ENCODE results near the gene RPS27.
"Not testable (repeated sequence)": the region's sequence is repeated elsewhere in the genome, so short reads cannot be mapped to it uniquely, and the experiment has no call there.

The RPS27 gene

DNA sequence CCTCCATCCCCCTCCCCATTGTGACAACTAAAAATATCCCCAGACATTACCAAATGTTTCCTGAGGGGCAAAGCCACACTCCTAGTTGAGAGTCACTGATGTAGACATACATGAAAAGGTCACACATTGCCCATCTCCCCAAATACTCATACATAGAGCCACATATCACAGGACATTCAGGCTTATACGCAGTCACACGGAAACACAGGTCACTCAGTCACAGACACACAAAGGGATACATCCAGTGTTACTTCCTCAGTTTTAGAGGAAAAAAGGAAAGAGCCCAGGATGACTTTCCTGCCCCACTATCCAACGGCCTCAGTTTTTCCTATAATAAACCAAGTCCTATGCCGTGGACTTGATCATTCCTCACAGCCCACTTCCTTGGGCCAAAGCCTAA is 29.1 kb upstream of the RPS27 start:
- no peak for DNase-seq

DNA sequence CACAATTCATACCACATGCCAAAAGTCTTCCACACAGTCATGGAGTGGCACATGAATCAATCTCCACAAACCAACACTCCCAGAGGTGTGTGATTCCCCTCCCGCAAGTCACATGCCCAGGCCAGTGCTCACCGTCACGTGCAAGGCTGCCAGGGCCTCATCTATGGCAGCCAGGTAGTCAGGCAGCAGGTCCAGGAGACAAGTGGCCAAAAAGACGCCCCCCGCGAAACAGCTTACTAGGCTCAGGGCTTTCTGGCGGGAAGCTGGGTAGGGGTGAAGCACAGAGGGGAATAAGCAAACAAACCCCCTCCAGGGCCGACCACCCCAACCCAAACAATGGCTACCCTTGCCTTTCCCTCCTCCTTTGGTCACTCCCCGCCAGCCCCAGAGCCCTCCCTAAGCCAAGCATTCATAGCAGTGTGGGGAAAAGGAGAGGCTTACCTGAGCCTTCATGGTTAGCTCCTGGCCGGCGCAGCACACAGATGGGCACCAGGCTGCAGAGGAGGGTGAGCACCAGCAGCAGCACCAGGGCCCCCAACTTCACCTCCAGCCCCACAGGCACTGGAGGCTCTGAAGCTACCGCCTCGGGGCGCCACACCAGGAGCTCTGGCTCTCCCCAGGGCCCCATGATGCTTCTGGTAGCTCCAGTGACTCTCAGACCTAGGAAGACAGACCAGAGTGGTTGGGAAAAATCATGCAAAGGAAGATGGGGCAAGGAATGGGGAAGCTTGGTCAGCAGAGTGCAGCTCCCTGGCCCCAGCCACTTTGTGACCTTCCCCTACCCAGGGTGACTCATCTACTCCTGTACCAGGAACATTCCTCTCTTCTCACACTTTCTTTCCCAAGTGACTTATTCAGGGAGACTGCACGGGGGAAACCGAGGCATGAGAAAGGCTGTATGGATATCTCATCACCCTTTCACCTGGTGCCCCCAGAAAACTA is 28.2 kb upstream of the RPS27 start:
- DNase-seq, result peak; percentile 69

DNA sequence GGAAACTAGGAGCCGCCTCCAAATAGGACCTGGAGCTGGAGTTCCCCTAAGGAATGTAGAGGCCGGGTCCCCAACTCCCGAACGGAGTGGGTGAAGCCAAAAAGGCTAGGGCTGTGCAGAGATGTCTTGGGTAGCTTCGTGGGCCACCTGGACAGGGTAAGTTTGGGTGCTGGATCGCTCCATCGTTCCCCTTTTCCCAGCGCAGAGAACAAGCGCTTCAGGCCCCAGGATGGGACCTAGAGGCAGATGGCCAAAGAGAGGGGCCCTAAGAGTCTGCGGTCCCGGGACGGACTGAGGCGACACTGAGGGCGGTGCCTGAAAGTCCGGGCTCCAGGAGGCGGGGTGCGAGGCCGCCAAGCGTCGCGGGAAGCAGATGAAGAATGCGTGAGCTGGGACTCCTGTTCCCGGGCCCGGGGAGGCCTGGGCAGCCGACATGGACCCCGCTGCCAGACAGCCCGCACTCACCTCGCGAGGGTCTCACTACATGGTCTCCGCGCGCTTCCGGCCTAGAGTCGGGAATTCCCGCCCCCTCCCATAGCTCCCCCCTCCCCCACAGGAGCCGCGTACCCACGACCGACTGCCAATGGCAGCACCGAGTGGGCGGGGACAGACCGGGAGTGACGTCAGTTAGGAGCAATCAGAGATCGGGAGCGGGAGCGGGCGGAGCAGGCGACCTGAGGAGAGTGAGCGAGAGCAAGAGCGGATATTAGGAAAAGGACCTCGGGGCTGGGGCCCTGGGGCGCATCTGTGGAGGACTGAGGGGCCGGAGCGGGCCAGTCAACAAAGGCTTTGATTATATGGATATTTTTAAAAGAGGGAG is 27.3 kb upstream of the RPS27 start, which contains the start of gene SLC39A1:
TSS of gene SLC39A1 (minus strand) at position 508 of the 820 bp plus-strand sequence. CDS start 822 bp downstream, outside the sequence.
- DNase-seq, result peak; percentile 96

DNA sequence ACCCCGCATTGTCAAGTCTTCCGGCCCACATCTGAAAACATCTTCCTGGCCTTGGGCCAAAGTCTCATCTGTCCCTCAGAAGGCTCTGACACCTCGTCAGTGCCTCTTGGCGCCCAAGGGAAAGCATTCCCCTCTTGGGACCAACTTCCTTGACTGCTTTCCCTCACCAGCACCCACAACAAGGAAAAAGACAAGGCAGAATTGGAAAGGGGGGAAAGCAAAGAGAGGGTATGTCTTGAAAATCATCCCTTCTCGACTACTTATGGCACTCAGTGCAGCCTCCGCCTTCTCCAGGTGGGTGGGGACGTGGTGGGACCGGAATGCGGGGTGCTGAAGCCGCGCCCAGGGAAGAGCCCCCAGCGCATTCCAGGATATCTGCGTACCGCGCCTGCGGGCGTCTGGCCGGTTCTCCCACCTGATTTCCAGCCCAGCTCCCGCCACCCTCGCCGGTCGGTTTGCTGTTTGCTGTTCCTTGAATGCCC is 26.7 kb upstream of the RPS27 start:
- peak; percentile 22 for DNase-seq

DNA sequence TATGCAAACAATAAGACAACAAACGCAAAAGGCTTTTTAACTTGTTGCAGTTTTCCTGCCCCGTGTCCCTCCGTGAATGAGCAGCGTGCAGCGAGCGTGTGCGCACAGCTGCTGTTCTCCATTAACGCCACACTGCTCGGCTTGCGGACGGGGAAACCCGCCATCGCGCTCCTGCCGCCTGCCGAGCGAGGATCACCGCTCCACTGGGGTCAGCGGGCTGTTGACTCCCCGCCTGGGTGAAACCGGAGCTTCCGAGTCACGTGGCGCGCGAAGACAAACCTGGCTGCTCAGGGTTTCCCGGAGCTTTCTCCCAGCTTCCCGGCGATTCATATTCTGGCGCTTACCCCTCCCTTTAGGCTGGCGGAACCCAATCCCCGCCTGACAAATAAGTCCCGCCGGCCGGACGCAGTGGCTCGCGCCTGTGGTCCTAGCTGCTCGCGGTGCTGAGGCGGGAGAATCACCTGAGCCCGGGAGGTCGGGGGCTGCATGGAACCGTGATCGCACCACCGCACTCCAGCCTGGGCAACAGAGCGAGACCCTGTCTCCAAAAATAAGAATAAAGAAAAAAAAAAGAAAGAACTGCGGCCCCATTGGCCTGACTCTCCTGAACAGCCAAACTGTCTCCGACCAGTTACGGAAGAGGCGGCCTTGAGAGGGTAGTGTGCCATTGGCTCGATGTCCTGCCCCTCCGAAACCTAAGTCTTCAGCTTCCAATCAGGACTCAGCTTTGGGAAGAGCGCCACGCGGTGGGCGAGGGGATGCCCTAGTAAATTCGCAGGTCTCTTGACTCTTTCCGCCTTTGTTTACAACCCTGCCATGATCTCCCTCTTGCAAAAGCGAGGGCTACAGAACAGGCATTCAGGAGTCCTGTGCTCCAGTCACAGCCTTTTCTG is 23.2 kb upstream of the RPS27 start, which contains the start of gene CREB3L4:
TSS of gene CREB3L4 (plus strand) at position 796 of the 893 bp plus-strand sequence. CDS start 624 bp downstream, outside the sequence.
- DNase-seq, result peak; percentile 99

DNA sequence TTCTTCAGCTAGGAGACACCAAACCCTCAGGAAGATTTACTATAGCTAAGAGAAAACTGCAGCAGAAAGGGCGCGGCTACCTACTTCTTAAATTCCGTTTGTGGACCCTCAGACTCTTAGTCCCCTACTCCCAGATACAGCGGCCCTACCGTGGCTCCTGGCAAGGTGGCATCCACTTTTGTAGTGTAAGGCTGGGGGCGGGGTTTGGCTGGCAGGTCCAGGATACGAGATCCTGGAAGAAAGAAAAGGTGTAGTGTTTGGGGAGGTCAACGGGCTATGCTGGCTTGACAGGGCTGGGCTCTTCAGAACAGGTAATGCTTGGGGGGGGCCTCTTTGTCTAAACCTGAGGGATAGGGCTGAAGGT is 22.6 kb upstream of the RPS27 start:
- DNase-seq, result no peak

DNA sequence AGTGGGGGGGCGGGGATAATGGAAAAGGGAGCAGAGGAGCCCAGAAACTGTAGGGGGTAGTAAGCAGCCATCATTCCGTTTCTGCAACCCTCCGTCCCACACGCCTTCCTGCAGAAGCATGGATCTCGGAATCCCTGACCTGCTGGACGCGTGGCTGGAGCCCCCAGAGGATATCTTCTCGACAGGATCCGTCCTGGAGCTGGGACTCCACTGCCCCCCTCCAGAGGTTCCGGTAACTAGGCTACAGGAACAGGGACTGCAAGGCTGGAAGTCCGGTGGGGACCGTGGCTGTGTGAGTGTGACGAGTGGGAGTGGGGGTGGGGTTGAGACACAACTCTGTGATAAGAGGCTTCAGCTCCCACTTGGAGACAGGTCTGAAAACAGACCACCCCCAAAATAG is 22.2 kb upstream of the RPS27 start:
- DNase-seq, result no peak

DNA sequence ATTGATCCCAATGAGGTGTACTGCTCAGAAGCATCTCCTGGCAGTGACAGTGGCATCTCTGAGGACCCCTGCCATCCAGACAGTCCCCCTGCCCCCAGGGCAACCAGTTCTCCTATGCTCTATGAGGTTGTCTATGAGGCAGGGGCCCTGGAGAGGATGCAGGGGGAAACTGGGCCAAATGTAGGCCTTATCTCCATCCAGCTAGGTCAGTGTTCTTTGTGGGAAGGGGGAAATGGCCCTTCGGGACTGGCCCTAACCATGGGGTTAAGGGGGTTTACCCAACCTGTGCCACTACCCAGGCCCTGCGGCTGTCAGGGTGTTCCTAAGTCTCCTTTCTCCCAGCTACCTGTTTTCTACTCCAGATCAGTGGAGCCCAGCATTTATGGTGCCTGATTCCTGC is 21.6 kb upstream of the RPS27 start:
- no peak for DNase-seq

DNA sequence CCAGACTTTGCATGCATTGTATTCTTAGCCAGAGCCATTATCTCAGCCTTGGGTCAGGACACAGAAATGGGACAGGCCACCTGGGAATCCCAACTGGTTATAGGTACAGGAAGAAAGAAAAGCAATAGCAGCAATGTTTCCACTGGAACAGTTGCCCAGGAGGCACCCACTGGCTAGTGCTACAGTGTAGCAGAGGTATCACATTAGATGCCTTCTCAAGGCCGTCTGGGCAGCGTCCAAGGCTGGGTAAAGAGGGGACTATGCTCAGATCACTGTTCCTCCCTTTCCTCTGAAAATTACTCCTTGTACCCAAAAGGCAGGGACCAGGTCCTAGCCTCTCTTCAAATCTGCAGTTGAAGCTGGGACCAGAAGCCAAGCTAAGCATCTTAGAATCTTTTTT is 20.2 kb upstream of the RPS27 start:
- DNase-seq, result no peak

DNA sequence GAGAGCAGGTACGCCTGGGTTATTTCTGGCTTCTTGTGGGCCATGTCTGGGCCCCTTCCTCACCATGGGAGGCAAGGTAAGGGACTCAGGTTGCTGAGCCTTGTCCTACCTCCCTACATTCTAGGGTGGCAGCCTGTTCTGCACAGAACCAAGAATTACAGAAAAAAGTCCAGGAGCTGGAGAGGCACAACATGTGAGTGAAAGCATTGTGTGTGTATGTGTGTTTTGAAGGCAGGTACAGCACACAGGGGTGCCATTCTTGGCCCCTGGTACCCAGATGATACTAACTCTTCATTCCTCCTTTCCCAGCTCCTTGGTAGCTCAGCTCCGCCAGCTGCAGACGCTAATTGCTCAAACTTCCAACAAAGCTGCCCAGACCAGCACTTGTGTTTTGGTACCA is 17.5 kb upstream of the RPS27 start:
- no peak for DNase-seq

DNA sequence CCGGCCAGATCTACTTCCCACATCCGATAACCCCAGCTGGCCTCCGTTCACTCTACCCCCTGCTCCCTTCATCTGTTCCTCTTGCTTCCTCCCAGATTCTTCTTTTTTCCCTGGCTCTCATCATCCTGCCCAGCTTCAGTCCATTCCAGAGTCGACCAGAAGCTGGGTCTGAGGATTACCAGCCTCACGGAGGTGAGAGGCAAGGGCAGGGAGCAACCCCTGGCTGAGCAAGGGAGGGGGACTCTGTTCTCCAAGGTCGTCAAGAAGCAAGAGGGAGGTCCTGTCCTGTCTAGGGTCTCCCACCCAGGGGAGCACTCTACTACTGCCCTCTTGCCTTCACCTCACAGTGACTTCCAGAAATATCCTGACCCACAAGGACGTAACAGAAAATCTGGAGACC is 17.0 kb upstream of the RPS27 start:
- no peak for DNase-seq

DNA sequence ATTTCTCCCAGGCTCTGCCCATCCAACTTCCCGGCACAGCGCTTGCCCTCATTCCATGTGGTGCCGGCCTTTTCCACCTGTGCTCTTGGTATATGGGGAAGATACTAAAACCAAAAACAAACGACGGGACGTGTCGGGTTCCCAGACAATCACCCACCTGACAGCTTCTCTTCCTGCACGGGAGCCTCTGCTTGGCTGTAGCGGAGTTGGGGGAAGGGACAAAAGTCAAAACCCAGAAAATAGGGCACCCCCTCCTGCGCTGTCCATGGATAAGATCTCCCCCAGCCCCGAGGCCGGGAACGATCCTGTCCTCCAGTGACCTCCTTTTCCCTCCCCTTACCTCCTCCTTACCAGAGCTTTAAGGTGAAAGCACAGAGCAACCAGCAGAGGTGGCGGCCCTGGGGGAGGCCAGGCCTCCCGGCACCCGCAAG is 13.7 kb upstream of the RPS27 start:
- DNase-seq, result no peak

DNA sequence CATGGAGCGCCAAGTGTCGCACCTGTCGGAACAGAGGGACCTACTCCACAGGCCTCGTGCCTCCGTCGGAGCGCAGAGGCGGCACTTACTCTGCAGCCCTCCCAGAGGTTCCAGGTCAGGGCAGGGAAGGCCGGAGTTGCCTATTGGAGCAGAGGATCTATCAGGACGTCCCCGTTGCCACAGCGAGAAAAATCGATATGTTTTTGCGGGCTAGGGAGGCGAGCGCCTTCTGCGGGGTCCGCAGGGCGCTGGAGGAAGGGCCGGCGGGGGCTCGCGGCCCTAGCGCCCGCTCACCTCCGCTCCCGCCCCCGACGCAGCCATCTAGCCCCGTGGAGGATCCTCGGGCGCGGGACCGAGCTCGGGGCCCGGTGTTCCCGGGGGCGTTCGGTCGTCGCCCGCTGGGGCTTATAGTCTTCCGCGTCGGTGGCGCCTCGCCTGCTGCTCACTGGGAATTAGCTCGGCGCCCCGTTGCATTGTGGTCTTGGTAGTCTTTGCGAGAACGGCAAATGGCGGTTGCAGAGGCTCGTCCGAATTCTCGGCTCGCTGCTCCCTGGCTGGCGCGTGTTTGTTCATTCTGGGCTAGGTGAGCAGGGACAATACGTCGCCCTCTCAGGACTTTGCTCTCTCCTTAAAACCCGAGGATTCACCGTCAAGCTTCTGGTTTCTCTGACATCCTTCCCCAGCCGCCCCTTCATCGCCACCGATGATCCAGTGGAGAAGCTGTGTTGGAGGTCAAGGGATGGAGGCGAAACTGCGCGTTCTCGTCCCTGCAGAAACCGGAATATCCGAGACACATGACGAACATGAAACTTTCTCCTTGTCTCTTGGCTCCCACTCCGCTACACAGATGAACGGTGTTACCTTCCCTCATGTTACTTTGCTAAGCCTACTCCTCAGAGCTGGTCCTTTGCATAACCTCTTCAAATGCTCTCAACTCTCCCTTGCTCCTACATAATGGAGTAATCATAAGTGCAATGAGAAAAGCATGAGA is 13.0 kb upstream of the RPS27 start, which contains the start of gene JTB:
TSS of gene JTB (minus strand) at position 425 of the 991 bp plus-strand sequence. CDS start at position 3, 422 bp downstream.
- peak; percentile 83 for DNase-seq

DNA sequence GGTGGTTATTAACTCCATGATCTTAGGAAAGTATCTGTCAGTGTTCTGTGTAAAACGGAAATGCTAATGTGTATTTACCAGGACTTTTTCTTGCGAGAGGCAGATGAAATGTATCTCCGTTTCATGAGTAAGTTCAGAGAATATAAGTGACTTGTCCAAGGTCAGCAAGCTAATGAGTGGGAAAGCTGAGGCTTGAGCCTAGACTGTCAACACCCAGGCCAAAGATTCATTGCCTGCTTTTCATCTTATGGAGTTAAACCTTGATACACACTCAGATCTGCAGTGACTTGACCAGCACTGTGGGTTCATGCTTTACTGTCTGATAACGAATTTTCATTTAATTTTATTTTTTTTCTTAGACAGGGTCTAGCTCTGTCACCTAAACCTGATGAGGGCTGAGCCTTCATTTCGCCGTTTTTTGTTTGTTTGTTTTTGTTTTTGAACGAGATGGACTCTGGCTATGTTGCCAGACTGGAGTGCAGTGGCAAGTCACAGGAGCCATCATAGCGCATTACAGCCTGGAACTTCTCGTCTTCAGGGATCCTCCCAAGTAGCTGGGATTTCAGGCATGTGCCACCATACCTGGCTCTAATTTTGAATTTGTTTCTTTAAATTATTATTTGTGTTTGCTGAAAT is 12.2 kb upstream of the RPS27 start:
- no peak for DNase-seq

DNA sequence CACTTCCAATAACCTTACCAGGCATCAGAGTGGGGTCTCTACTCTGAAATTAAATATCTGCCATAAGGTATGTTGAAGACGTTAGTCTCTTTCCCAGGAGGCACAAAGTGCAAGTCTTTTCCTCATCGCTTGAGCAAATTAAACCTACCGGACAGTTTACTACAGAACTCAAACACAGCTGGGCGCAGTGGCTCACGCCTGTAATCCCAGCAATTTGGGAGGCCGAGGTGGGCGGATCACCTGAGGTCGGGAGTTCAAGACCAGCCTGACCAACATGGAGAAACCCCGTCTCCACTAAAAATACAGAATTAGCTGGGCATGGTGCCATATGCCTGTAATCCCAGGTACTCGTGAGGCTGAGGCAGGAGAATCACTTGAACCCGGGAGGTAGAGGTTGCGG is 11.5 kb upstream of the RPS27 start:
- DNase-seq, result not testable (repeated sequence)

DNA sequence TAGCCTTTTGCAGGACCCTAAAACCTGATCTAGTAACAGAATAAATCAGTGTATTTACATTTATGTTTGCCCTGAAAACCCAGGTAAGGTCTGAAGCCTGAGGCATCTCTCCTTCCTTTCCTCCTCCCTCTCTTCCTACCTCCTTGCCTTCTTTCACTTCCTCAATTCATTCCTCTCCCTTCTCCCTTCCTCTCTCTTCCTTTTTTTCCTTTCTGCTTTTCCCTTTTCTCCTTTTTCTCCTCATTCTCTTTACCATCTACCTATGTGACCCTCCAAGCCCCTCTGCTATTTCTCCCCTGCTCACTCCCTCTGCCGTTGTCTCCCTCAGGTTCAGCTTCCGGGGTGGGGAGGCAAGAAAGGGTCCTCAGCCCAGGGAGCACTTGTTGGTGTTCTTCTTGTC is 8.8 kb upstream of the RPS27 start:
- not testable (repeated sequence) for DNase-seq

DNA sequence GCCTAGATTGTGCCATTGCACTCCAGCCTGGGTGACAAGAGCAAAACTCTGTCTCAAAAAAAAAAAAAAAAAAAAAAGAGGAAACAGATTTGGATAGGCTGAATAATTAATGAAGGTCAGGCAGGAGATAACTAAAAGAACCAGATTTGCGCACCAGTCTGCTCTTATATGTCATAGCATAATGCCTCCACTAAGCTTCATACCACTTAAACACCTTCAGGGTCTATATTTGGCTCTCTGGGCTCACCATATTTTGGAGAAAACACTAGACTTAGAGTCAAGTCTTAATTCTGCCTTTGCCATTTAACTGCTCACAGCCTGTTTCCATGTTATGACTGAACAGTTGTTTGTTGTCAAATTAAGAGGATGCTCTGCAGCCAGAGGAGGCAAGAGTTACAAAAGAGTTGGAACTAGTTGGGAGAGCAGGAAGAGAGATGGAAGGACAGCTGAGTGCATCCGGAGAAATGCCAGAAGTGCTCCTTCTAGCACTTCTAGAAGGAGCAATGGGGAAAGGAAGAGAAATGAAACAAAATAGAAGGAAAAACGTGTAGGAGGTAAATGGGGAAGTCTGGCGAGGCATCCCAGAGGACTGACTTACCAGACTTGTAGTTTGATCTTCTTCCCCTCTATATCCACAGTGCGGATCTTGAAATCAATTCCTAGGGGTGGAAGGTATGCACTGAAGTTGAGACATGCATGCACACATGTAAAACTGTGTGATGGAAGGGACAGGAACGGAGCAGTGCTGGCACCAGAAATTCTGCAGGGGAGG is 6.3 kb upstream of the RPS27 start:
- no peak for DNase-seq

DNA sequence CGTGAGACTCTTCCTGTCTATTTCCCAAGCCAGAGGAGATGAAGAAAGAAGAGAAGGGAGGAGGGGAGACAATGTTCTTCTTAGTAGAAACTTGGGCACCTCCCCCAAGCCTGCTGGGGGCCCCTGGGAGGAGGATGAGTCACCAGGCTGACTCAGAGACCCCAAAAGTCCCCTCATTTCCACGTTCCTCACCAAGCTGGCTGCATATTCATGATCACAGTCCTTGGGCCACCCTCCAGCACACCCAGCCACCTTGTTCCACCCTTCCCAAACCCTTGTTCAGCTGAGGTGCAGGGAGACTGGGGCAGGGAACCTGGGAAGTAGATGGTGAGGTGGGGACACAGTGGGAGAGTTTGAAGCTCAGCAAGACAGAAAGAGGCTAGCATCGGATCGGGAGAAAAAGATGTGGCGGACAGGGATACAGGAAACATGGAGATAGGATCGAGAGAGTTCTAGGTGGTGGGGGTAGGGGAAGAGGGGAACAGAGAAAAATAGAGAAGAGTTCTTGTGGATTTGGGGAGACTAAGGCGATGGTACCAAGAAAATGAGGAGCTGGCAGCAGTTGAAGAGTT is 5.1 kb upstream of the RPS27 start:
- peak; percentile 80 for DNase-seq
